WERI-Rb-1 (cell line): Measurements from ENCODE around the gene DGKB.

Experiments used
- DNase-seq: peaks from one replicate; pipeline ENCODE4 v3.0.0-alpha.2; 2020
- H3K27ac ChIP-seq: fragments of 250-450 bp; sonication (Bioruptor Pico); 2 replicates; pipeline ENCODE4 v1.5.1; 2020; ENCODE audit warnings: mild to moderate bottlenecking, moderate library complexity
- H3K27me3 ChIP-seq: fragments of 250-450 bp; sonication (Bioruptor Pico); 2 replicates; pipeline ENCODE4 v1.5.1; 2021; ENCODE audit warnings: mild to moderate bottlenecking, low read depth, moderate library complexity; ENCODE audit not compliant: insufficient read depth, severe bottlenecking
- H3K36me3 ChIP-seq: fragments of 250-450 bp; sonication (Bioruptor Pico); 2 replicates; pipeline ENCODE4 v1.5.1; 2020; ENCODE audit warnings: mild to moderate bottlenecking, moderate library complexity
- H3K4me3 ChIP-seq: 2 replicates; pipeline ENCODE4 v1.5.1; 2011; ENCODE audit warnings: low read depth, mild to moderate bottlenecking, control low read depth, low read length
- H3K9me3 ChIP-seq: fragments of 250-450 bp; sonication (Bioruptor Pico); 2 replicates; pipeline ENCODE4 v1.5.1; 2021; ENCODE audit warnings: mild to moderate bottlenecking, moderate library complexity; ENCODE audit not compliant: severe bottlenecking
- CTCF ChIP-seq: IDR thresholded peaks from 2 replicates; pipeline ENCODE4 v1.5.1; 2011; ENCODE audit warnings: low read depth, mild to moderate bottlenecking, control low read depth, inconsistent platforms, low read length

The DGKB gene

GRCh38 chr7:14380881-14381280 is 521.7 kb downstream of the DGKB start:
- Histone ChIP-seq H3K27me3 (no peaks in the 10 kb centered on the region), H3K36me3 (no peaks in the 10 kb centered on the region)
- DNase-seq, result no peak

GRCh38 chr7:14377646-14378266 is 524.8 kb downstream of the DGKB start:
- TF ChIP-seq CTCF, result no peak
- no peak overlapping the region for H3K4me3 ChIP-seq
- no peaks in the 10 kb centered on the region for H3K27me3 ChIP-seq
- H3K9me3 ChIP-seq, result no peaks in the 10 kb centered on the region
- no peak overlapping the region for H3K27ac ChIP-seq
- DNase-seq, result no peak
- H3K36me3 ChIP-seq, result no peaks in the 10 kb centered on the region

More at GRCh38 chr7:14380881-14381280, 521.7 kb downstream of the DGKB start:
- Histone ChIP-seq H3K9me3 (no peaks in the 10 kb centered on the region), H3K4me3 (no peak overlapping the region), H3K27ac (no peak overlapping the region)
- TF ChIP-seq CTCF, result no peak

DNA sequence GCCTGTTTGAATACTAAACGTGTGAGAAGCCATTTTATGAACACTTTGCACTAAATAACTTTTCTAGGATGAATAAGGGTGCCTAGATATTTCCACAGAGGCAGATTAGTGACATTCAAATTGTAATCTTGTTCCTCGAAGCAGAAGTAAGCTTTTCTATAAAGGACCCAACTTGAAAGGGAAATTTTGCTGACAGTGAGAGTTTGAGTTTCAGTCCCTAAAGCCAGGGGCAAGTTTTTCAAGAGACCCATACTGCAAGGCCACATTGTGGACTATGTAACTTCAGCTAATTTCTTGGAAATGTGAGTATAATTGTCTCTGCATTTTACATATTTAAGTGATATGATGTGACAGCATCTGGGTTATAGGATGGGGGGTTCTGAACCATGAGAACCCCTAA is 525.8 kb downstream of the DGKB start:
- TF ChIP-seq CTCF, result no peak
- Histone ChIP-seq H3K9me3 (no peaks in the 10 kb centered on the region), H3K4me3 (no peak overlapping the region), H3K27me3 (no peaks in the 10 kb centered on the region), H3K36me3 (no peaks in the 10 kb centered on the region), H3K27ac (no peak overlapping the region)
- no peak for DNase-seq

DNA sequence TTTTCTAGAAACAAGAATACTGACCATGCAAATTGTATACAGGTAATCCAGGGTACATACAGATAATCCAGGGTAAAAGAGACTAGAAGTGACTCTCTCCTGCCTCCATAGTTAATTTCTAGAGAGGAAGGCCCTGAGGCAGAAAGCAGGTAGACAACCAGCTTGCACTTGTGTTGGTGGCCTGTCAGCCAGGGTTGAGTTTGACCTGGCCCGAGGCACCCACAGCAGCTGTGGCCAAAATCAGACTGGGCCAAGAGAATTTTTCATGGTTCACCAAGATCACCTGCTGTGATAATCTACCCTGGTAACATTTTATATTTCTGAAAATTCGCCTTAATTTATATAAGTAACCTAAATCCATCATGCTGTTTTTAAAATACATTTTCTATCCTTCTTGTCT is 526.6 kb downstream of the DGKB start:
- no peaks in the 10 kb centered on the region for H3K27me3 ChIP-seq
- no peak for TF ChIP-seq CTCF
- DNase-seq, result no peak
- H3K27ac ChIP-seq, result no peak overlapping the region
- no peaks in the 10 kb centered on the region for H3K36me3 ChIP-seq
- no peaks in the 10 kb centered on the region for H3K9me3 ChIP-seq
- no peak overlapping the region for H3K4me3 ChIP-seq

DNA sequence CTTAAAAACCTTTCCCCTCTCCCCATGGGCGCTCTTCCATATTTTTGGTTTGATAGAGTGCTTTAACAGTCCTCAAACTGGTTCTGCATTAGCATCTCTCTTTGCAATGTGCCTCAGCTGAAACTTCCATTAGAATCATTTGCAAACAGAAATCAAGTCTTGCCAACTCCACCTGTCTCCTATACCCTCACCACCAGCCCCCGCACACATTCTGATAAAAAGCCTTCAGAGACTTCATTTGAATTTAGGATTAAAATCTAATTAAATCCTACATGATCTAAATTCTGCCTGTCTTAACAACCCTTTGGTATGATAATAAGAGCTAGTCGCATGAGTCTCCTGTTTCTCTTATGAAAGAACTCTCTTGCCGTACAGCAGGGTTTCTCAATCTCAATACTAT is 528.2 kb downstream of the DGKB start:
- Histone ChIP-seq H3K27me3 (no peaks in the 10 kb centered on the region), H3K9me3 (no peaks in the 10 kb centered on the region), H3K4me3 (no peak overlapping the region), H3K36me3 (no peaks in the 10 kb centered on the region), H3K27ac (no peak overlapping the region)
- TF ChIP-seq CTCF, result no peak
- no peak for DNase-seq

DNA sequence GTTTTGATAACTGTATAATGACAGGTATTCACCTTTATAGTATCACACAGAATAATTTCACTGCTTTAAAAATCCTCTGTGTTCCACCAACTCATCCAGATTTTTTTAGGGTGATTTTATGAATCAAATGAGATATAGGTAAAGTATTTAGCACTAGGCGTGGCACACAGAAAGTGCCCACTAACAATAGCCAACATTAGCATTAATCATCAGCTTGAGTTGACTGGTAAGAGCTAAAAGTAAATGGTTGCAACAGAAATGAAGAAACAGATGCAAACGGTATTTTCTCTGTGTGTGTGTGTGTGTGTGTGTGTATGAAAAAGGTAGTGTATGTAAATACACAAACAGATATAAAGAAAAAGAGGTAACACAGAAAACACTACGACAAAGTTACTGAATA is 534.3 kb downstream of the DGKB start:
- Histone ChIP-seq H3K4me3 (no peak overlapping the region), H3K36me3 (no peaks in the 10 kb centered on the region), H3K9me3 (no peaks in the 10 kb centered on the region), H3K27me3 (no peaks in the 10 kb centered on the region), H3K27ac (no peak overlapping the region)
- DNase-seq, result no peak
- no peak for TF ChIP-seq CTCF
